GM12878 (cell line): Measurements from ENCODE around the gene RAI2.

ENCODE experiments used
- CREB1 ChIP-seq: IDR thresholded peaks from 2 replicates; pipeline ENCODE4 v1.6.1; 2012; ENCODE audit warnings: low read depth, mild to moderate bottlenecking, inconsistent platforms
- CREM ChIP-seq: IDR thresholded peaks from 2 replicates; pipeline ENCODE4 v1.6.1; 2014; ENCODE audit warnings: antibody characterized with exemption, low read depth
- EZH2 ChIP-seq: IDR thresholded peaks from 2 replicates; pipeline ENCODE4 v1.6.1; 2012; ENCODE audit warnings: low read depth, mild to moderate bottlenecking, control low read depth, inconsistent platforms, low read length, borderline replicate concordance; ENCODE audit not compliant: control insufficient read depth
- NR2C2 ChIP-seq: IDR thresholded peaks from 2 replicates; pipeline ENCODE4 v1.6.1; 2011; ENCODE audit warnings: borderline replicate concordance, low read depth; ENCODE audit not compliant: control insufficient read depth, insufficient read length
- POLR2A ChIP-seq: IDR thresholded peaks from 2 replicates; pipeline ENCODE4 v1.6.1; 2011; ENCODE audit warnings: low read depth, mild to moderate bottlenecking, low read length
- POLR2AphosphoS5 ChIP-seq: IDR thresholded peaks from 2 replicates; pipeline ENCODE4 v1.6.1; 2011; ENCODE audit warnings: mild to moderate bottlenecking, low read length, inconsistent platforms
- SIN3A ChIP-seq: IDR thresholded peaks from 2 replicates; pipeline ENCODE4 v1.6.1; 2012; ENCODE audit warnings: low read depth, low read length, improper control_type of control experiment
- TF ChIP-seq, protein P1 (sequence below): fragments of 450-650 bp; IDR thresholded peaks from 2 replicates; pipeline ENCODE4 v1.6.1; 2016; ENCODE audit warnings: mild to moderate bottlenecking
- TF ChIP-seq, protein P2 (sequence below), 3 experiments: IDR thresholded peaks in 2 of 3; conservative IDR thresholded peaks in 1 of 3; 2 replicates each; pipeline ENCODE4 v1.5.1; 2011; ENCODE audit warnings: low read depth in 3 of 3, low read length in 3 of 3, mild to moderate bottlenecking in 3 of 3, control low read depth in 2 of 3, moderate library complexity in 2 of 3, inconsistent platforms in 1 of 3, mixed read lengths in 1 of 3; ENCODE audit not compliant: control insufficient read depth in 2 of 3, insufficient read depth in 1 of 3; ENCODE audit errors: extremely low read depth in 1 of 3
- TF ChIP-seq, protein P3 (sequence below): fragments of 450-650 bp; formaldehyde crosslinking; IDR thresholded peaks from 2 replicates; pipeline ENCODE4 v1.5.0; 2022; ENCODE audit warnings: mild to moderate bottlenecking, missing genetic modification characterization
- TF ChIP-seq, protein P4 (sequence below): fragments of 450-650 bp; conservative IDR thresholded peaks from 2 replicates; pipeline ENCODE4 v1.6.1; 2017; ENCODE audit warnings: mild to moderate bottlenecking, moderate library complexity

DNA sequence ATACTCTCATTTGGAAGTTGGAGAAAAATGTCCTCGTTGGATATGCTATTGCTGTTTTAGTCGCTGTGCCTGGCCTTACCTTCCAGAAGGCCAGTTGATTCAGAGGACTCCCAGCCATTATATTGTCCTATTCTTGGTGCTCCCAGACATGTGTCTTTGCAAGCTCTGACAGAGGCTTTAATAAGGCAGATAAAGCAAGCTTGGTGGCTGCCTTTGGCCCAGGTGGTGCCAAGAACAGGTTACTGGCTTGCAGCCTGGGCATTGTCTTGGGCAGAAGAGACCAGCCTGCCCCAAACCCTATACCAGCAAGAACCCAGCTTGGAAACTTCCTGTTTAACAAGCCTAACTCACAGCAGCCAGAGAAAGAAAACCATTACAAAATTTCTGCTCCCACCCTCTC, 16.9 kb downstream of the RAI2 start:
- TF ChIP-seq POLR2A = no peak
- TF ChIP-seq, protein P1, sequence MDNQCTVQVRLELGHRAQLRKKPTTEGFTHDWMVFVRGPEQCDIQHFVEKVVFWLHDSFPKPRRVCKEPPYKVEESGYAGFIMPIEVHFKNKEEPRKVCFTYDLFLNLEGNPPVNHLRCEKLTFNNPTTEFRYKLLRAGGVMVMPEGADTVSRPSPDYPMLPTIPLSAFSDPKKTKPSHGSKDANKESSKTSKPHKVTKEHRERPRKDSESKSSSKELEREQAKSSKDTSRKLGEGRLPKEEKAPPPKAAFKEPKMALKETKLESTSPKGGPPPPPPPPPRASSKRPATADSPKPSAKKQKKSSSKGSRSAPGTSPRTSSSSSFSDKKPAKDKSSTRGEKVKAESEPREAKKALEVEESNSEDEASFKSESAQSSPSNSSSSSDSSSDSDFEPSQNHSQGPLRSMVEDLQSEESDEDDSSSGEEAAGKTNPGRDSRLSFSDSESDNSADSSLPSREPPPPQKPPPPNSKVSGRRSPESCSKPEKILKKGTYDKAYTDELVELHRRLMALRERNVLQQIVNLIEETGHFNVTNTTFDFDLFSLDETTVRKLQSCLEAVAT = no peak
- TF ChIP-seq, protein P2, sequence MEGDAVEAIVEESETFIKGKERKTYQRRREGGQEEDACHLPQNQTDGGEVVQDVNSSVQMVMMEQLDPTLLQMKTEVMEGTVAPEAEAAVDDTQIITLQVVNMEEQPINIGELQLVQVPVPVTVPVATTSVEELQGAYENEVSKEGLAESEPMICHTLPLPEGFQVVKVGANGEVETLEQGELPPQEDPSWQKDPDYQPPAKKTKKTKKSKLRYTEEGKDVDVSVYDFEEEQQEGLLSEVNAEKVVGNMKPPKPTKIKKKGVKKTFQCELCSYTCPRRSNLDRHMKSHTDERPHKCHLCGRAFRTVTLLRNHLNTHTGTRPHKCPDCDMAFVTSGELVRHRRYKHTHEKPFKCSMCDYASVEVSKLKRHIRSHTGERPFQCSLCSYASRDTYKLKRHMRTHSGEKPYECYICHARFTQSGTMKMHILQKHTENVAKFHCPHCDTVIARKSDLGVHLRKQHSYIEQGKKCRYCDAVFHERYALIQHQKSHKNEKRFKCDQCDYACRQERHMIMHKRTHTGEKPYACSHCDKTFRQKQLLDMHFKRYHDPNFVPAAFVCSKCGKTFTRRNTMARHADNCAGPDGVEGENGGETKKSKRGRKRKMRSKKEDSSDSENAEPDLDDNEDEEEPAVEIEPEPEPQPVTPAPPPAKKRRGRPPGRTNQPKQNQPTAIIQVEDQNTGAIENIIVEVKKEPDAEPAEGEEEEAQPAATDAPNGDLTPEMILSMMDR (IDR thresholded peaks at IDR 0.05 in 2 of 3, conservative IDR thresholded peaks at IDR 0.05 in 1 of 3; ENCODE audit: control insufficient read depth in 2 of 3, extremely low read depth in 1 of 3, insufficient read depth in 1 of 3, low read depth in 3 of 3, low read length in 3 of 3) = no peak
- TF ChIP-seq, protein P3, sequence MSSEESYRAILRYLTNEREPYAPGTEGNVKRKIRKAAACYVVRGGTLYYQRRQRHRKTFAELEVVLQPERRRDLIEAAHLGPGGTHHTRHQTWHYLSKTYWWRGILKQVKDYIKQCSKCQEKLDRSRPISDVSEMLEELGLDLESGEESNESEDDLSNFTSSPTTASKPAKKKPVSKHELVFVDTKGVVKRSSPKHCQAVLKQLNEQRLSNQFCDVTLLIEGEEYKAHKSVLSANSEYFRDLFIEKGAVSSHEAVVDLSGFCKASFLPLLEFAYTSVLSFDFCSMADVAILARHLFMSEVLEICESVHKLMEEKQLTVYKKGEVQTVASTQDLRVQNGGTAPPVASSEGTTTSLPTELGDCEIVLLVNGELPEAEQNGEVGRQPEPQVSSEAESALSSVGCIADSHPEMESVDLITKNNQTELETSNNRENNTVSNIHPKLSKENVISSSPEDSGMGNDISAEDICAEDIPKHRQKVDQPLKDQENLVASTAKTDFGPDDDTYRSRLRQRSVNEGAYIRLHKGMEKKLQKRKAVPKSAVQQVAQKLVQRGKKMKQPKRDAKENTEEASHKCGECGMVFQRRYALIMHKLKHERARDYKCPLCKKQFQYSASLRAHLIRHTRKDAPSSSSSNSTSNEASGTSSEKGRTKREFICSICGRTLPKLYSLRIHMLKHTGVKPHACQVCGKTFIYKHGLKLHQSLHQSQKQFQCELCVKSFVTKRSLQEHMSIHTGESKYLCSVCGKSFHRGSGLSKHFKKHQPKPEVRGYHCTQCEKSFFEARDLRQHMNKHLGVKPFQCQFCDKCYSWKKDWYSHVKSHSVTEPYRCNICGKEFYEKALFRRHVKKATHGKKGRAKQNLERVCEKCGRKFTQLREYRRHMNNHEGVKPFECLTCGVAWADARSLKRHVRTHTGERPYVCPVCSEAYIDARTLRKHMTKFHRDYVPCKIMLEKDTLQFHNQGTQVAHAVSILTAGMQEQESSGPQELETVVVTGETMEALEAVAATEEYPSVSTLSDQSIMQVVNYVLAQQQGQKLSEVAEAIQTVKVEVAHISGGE = no peak
- no peak for TF ChIP-seq NR2C2
- no peak for TF ChIP-seq SIN3A
- TF ChIP-seq POLR2AphosphoS5 = no peak
- TF ChIP-seq EZH2 = no peak
- no peak for TF ChIP-seq CREB1
- TF ChIP-seq CREM = no peak
- TF ChIP-seq, protein P4, sequence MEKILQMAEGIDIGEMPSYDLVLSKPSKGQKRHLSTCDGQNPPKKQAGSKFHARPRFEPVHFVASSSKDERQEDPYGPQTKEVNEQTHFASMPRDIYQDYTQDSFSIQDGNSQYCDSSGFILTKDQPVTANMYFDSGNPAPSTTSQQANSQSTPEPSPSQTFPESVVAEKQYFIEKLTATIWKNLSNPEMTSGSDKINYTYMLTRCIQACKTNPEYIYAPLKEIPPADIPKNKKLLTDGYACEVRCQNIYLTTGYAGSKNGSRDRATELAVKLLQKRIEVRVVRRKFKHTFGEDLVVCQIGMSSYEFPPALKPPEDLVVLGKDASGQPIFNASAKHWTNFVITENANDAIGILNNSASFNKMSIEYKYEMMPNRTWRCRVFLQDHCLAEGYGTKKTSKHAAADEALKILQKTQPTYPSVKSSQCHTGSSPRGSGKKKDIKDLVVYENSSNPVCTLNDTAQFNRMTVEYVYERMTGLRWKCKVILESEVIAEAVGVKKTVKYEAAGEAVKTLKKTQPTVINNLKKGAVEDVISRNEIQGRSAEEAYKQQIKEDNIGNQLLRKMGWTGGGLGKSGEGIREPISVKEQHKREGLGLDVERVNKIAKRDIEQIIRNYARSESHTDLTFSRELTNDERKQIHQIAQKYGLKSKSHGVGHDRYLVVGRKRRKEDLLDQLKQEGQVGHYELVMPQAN = no peak
